SJSA1 (cell line): ENCODE data around the gene INSC. TPM values are rescaled to one million over a fixed set of nuclear protein-coding genes. Genes with fewer than 3 reads are reported as not detected.
A peak's percentile ranks its signal among the peaks of the same experiment; 100 is the strongest.
"Not testable (repeated sequence)": the region's sequence is repeated elsewhere in the genome, so short reads cannot be mapped to it uniquely, and the experiment has no call there.

Experiments
- DNase-seq, 2 experiments: peaks; one replicate each; pipeline ENCODE4 v3.0.0-alpha.2; 2015 to 2020; ENCODE audit warnings: low spot score in 2 of 2, low read depth in 1 of 2
- H3K27ac ChIP-seq: fragments of 250-450 bp; sonication (Bioruptor Pico); 2 replicates; pipeline ENCODE4 v1.5.1; 2020; ENCODE audit warnings: mild to moderate bottlenecking, moderate library complexity
- H3K27me3 ChIP-seq: fragments of 250-450 bp; sonication (Bioruptor Pico); replicated peaks from 2 replicates; pipeline ENCODE4 v1.5.1; 2020; ENCODE audit warnings: mild to moderate bottlenecking, moderate library complexity
- H3K36me3 ChIP-seq: fragments of 250-450 bp; sonication (Bioruptor Pico); 2 replicates; pipeline ENCODE4 v1.5.1; 2020; ENCODE audit warnings: mild to moderate bottlenecking
- H3K4me1 ChIP-seq: fragments of 250-450 bp; sonication (Bioruptor Pico); replicated peaks from 2 replicates; pipeline ENCODE4 v1.6.1; 2021; ENCODE audit warnings: mild to moderate bottlenecking
- H3K4me3 ChIP-seq: fragments of 250-450 bp; sonication (Bioruptor Pico); 2 replicates; pipeline ENCODE4 v1.5.1; 2020; ENCODE audit warnings: mild to moderate bottlenecking
- H3K9me3 ChIP-seq: fragments of 250-450 bp; sonication (Bioruptor Pico); replicated peaks from 2 replicates; pipeline ENCODE4 v1.5.1; 2020; ENCODE audit warnings: mild to moderate bottlenecking
- total RNA-seq: library from RNA; depleted of rRNA; stranded (reverse); fragments of >200 nt; shearing (Covaris generic); gene quantifications from 2 replicates; pipeline ENCODE4 v1.2.3, GENCODE V29; 2014; rRNA removed

INSC gene, protein sequence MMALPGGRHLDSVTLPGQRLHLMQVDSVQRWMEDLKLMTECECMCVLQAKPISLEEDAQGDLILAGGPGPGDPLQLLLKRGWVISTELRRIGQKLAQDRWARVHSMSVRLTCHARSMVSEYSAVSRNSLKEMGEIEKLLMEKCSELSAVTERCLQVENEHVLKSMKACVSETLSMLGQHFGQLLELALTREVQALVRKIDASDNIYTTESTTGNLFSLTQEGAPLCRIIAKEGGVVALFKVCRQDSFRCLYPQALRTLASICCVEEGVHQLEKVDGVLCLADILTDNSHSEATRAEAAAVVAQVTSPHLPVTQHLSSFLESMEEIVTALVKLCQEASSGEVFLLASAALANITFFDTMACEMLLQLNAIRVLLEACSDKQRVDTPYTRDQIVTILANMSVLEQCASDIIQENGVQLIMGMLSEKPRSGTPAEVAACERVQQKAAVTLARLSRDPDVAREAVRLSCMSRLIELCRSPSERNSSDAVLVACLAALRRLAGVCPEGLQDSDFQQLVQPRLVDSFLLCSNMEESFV
- total RNA-seq = 0.26 TPM in 1 of 2 replicates, not detected in the other

DNA sequence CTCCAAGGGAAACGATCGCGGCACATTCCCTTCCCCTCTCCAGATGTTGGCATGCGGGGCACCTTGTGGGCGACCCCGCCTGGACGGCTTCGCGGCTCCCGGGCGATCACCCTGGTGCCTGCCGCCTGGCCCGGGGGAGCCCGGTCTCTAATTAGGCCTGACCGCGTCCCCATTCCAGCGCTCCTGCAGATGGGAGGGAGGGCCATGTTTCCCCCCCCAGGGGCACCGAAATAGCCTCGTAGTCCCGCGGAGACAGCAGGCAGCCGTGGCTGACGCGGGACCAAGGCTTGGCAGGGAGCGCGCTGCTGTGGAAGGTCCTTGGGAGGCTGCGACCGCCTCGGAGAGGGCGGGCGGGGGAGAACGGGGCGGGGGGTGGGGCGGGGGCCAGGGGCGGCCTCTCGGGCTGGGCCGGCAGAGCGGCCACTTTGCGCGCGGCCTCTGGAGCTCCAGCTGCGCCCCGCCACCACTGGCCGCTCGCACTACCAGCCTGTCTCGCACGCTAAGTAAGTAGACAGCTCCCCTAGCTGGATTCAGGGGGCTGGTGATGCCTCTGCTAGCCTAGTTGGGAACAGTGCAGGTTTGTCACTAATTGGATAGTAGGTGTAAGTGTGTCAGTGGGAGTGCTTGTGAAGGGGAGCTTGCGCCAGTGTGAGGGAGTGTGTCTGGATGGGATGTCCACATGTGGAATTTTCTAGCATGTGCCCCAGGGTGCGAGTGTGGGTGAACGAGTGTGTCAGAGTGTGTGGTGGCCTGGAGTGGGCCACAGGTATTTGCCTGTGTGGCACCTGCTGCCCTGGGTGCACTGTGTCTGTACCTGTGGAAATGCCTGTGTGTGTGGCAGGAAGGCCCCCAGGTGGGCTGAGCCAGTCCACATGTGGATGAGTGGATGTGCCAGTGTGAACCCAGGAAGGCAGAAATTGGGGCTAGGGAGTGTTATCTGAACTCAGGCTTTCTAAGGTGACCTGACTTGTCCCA, at the start of gene INSC:
TSS of gene INSC (plus strand) at position 423 of the 975 bp plus-strand sequence. CDS start 34,252 bp downstream, outside the sequence.
- Histone ChIP-seq H3K27me3 (peaks cover 4% of the 10 kb centered on the region; the same call in 1 of the 2 replicates), H3K9me3 (no peaks in the 10 kb centered on the region), H3K27ac (no peak within 1 kb of the TSS), H3K36me3 (no peaks in the 10 kb centered on the region), H3K4me1 (peaks cover 3% of the 10 kb centered on the region; the same call in 1 of the 2 replicates), H3K4me3 (no peak within 1 kb of the TSS)
- DNase-seq = no peak

DNA sequence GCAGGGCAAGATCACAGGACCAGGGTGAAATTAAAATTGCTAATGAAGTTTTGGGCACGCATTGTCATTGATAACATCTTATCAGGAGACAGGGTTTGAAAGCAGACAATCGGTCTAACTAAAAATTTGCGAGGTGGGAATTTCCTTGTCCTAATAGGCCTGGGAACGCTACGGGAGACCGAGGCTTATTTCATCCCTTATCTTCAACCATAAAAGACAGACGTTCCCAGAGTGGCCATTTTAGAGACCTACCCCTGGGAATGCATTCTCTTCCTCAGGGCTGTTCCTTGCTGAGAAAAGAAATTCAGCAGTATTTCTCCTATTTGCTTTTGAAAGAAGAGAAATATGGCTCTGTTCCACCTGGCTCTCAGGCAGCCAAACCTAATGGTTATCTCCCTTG, 45.0 kb upstream of the INSC start:
- not testable (repeated sequence) for H3K4me3 ChIP-seq, H3K9me3 ChIP-seq, DNase-seq, H3K4me1 ChIP-seq, H3K27ac ChIP-seq, H3K36me3 ChIP-seq
- peaks cover 16% of the 10 kb centered on the region for H3K27me3 ChIP-seq

DNA sequence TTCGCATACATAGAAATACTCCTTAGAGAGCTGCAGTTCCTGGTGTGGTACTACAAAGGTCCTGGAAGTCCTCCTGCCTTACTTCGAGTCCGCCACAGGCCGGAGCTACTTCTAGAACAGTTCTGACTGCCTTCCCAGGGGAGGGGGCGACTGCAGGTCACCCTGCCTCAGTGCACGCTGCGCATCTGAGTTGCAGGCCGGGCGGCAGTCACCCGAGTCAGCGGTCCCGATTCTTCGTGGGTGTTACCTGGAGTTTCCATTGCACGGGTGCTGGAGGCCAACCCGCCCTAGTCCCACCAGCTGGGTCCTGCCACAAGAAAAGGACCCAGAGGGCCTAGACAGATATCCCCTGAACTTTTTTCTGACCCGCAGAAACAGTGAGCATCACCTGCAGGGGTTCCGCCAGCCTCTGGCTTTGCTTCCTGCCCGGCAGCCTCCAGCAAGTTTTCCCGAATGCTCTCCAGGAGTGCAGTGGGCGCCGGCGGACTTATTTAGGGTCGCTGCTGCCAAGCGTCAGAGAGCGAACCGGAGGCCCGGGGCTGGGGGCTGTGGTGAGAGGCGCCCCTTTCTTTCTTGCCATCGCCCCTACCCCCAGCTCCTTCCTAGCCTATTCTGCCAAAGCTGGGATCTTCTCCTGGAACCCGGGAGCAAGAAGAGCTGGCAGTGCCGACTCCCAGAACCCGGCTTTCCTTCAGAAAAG, 43.0 kb upstream of the INSC start:
- Histone ChIP-seq H3K4me1 (0 out of 2 replicates have a peak, but pooled peaks cover 5% of the 10 kb centered on the region), H3K9me3 (0 out of 2 replicates have a peak, but pooled peaks cover 4% of the 10 kb centered on the region), H3K27ac (no peak overlapping the region), H3K4me3 (no peak overlapping the region), H3K36me3 (no peaks in the 10 kb centered on the region), H3K27me3 (peaks cover 22% of the 10 kb centered on the region)
- no peak for DNase-seq

DNA sequence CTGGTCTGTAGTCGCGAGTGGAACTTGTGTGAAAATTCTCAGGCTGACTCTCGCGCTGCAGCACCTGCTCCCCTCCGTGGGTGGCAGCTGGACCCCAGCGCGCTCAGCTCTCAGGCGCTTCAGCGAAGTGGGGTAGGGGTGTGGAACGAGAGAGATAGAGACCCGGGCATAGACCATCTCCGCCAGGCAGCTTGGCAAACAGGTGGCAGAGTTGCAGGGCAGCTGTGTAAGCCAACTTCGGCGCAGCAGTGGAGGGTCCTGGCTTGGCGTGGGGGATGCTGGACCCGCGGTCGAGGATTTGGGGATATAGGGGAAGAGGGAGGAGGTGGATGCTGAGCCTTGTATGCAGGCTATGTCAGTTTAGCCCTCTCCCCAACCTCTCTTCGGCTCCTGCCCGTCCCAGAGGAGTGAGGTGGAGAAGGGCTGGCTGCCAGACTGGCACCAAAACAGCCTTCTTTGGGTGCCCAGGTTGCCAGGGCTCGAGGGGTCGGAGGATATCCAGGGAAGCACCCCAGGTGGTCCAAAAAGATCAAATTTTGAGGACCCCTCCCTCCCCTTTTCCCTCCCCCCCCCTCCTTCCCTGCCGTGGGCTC, 42.1 kb upstream of the INSC start:
- 0 out of 2 replicates have a peak, but pooled peaks cover 4% of the 10 kb centered on the region for H3K9me3 ChIP-seq
- DNase-seq = no peak
- no peak overlapping the region for H3K27ac ChIP-seq
- 0 out of 2 replicates have a peak, but pooled peaks cover 5% of the 10 kb centered on the region for H3K4me1 ChIP-seq
- peaks cover 22% of the 10 kb centered on the region for H3K27me3 ChIP-seq
- no peak overlapping the region for H3K4me3 ChIP-seq
- H3K36me3 ChIP-seq = no peaks in the 10 kb centered on the region

DNA sequence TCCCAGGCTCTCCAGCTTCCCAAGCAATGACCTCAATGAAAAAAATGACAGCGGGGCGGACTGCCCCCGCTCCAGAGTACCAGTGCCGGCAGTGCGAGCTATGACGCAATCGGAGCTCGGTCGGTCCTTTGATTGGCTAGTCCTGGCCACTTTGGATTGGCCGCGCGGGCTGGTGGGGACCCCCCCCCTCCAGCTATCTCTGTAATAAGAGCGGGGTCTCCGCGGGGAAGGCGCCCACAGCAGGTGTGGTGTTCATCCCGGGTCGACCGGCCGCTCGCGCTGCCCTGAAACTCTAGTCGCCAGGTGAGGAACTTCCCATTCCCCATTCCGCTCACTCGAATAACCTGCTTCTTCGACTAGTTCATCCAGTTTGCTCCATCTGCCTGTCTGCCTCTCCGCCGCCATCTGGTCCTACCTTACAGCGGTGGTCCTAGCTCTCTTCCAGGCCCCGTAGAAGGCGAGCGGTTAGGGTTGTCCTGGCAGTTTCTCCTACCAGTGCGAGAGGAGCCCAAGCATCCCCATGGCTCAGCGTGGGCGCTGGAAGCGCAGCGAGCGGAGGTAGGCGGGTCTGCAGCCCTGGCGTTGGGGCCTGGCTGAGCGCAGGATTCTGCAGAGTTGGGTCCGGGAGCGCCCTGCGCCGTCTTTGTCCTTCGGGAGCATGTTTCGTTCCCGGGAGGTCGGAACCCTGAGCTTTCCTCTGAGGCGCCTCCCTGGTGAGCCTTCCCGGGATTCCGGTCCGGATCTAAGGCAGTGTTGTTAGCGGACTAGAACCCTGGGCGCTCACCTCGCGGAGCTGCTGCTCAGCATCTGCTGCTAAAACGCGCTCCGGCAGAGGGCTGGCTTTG, 41.1 kb upstream of the INSC start, which contains the start of gene CALCB:
TSS of gene CALCB (plus strand) at position 233 of the 845 bp plus-strand sequence. CDS start 1,126 bp downstream, outside the sequence.
- H3K4me1 ChIP-seq = 0 out of 2 replicates have a peak, but pooled peaks cover 5% of the 10 kb centered on the region
- H3K27ac ChIP-seq = no peak within 1 kb of the TSS
- H3K36me3 ChIP-seq = no peaks in the 10 kb centered on the region
- peaks cover 22% of the 10 kb centered on the region for H3K27me3 ChIP-seq
- no peak within 1 kb of the TSS for H3K4me3 ChIP-seq
- 0 out of 2 replicates have a peak, but pooled peaks cover 4% of the 10 kb centered on the region for H3K9me3 ChIP-seq
- DNase-seq = no peak

DNA sequence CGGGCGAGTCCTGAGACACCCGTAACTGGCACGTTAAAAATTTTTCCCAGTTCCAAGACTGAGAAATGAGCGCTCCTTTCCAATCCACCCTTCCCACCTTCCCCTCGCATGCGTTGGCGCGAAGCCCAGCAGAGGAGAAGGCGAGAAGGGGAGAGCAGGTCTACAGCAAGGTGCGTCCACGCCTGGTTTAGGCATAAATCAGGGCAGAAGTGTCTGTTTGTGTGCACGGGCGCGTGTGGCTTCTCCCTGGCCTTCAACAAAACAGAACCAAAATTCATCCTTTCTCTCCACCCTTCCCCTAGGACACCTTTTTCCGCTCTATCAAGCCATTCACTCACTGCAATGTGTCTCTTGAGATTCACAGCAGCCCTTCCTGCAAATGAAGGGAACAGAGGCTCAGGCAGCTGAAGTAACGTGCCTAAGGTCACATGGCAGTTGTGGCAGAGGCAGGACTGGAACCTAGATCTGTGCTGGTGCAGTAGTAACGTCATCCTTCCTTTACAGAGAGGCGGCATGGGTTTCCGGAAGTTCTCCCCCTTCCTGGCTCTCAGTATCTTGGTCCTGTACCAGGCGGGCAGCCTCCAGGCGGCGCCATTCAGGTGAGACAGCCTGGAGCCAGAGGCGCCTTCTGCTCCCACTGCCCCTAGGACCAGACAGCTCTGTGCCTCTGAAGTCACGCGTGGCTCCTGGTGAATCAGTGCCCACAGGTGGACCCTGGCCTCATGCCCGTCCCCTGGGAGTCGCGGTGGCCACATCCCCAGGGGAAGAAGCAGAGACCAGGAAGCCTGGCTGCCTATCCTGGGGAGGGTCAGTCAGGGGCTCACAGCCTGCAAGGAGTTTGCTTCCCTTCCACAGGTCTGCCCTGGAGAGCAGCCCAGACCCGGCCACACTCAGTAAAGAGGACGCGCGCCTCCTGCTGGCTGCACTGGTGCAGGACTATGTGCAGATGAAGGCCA, 40.2 kb upstream of the INSC start:
- 0 out of 2 replicates have a peak, but pooled peaks cover 4% of the 10 kb centered on the region for H3K9me3 ChIP-seq
- H3K27ac ChIP-seq = no peak overlapping the region
- peak; percentile 57 to 80 for DNase-seq
- H3K27me3 ChIP-seq = peaks cover 22% of the 10 kb centered on the region
- H3K4me3 ChIP-seq = no peak overlapping the region
- no peaks in the 10 kb centered on the region for H3K36me3 ChIP-seq
- 0 out of 2 replicates have a peak, but pooled peaks cover 5% of the 10 kb centered on the region for H3K4me1 ChIP-seq

DNA sequence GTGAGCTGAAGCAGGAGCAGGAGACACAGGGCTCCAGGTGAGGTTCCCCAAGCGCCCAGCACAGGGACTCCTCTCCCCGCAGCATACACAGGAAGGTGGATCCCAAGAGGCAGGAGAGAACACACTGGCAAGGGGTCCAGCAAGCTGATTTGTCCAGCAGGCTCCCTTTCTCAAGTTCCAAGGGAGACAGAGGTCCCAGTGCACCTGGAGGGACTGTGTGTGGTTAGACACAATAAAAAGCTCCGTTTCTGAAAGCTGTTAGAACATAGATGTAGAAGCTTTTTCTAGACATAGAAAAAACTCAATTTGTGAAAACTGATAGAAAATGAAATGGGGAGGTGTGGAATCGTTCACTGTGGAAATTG, 39.6 kb upstream of the INSC start:
- Histone ChIP-seq H3K9me3 (0 out of 2 replicates have a peak, but pooled peaks cover 4% of the 10 kb centered on the region), H3K36me3 (no peaks in the 10 kb centered on the region), H3K4me1 (0 out of 2 replicates have a peak, but pooled peaks cover 5% of the 10 kb centered on the region), H3K27me3 (peaks cover 22% of the 10 kb centered on the region), H3K4me3 (no peak overlapping the region), H3K27ac (no peak overlapping the region)
- no peak for DNase-seq

DNA sequence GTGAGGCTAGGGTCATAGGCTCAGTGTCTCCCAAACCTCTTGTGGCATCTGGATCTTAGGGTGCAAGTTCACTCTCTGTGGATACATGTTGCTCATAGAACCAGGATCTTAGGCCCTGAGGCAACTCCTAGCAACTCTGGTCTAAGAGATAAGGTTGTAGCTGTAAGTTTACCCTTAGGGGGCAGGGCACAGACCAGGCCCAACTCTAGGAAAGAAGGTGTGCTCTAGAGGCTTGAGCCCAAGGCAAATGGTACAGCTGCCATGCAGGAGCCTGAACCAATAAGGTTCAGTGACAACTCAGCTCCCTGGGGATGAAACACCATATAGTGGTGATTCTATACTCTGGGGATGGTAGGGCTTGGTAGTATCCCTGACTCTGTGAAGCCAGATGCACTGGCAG, 23.5 kb upstream of the INSC start:
- H3K9me3 ChIP-seq = 0 out of 2 replicates have a peak, but pooled peaks cover 3% of the 10 kb centered on the region
- no peaks in the 10 kb centered on the region for H3K27me3 ChIP-seq
- no peak overlapping the region for H3K27ac ChIP-seq
- no peaks in the 10 kb centered on the region for H3K36me3 ChIP-seq
- no peaks in the 10 kb centered on the region for H3K4me1 ChIP-seq
- no peak for DNase-seq
- no peak overlapping the region for H3K4me3 ChIP-seq

DNA sequence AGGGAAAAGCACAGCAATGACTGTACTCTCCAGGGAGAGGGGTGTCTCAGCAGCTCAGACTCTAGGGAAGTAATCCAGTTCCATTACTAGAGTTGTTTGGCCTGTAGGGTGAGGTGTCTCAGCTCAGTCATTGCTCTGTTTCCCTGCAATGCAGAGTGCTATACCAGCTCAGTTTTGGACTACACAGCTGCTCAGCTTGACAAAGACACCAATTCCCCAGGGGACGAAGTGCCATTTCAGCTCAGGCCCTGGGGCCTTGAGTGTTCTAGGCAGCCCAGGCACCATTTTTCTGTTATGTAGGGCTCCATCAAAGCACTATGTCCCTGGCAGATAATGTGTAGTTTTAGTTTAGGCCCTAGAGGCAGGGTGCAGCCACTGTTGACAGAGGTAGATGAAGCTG, 23.1 kb upstream of the INSC start:
- DNase-seq = no peak
- Histone ChIP-seq H3K4me3 (no peak overlapping the region), H3K27ac (no peak overlapping the region), H3K27me3 (no peaks in the 10 kb centered on the region), H3K9me3 (0 out of 2 replicates have a peak, but pooled peaks cover 3% of the 10 kb centered on the region), H3K36me3 (no peaks in the 10 kb centered on the region), H3K4me1 (no peaks in the 10 kb centered on the region)

DNA sequence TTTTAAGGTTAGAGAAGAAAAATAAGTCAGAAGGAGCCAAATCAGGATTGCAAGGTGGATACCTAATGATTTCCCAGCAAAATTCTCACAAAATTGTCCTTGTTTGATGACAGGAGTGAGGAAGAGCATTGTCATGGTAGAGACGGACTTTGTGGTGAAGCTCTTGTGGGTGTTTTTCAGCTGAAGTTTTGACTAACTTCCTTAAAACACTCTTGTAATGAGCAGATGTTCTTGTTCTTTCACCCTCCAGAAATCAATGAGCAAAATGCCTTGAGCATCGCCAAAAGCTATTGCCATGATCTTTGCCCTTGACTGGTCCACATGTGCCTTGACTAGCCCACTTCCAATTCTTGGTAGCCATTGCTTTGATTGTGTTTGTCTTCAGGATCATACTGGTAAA, 21.3 kb upstream of the INSC start:
- Histone ChIP-seq H3K27me3 (peaks cover 5% of the 10 kb centered on the region; the same call in 1 of the 2 replicates), H3K27ac (no peak overlapping the region), H3K4me1 (no peaks in the 10 kb centered on the region), H3K4me3 (no peak overlapping the region), H3K36me3 (no peaks in the 10 kb centered on the region), H3K9me3 (no peaks in the 10 kb centered on the region; the same call in 1 of the 2 replicates)
- no peak for DNase-seq

DNA sequence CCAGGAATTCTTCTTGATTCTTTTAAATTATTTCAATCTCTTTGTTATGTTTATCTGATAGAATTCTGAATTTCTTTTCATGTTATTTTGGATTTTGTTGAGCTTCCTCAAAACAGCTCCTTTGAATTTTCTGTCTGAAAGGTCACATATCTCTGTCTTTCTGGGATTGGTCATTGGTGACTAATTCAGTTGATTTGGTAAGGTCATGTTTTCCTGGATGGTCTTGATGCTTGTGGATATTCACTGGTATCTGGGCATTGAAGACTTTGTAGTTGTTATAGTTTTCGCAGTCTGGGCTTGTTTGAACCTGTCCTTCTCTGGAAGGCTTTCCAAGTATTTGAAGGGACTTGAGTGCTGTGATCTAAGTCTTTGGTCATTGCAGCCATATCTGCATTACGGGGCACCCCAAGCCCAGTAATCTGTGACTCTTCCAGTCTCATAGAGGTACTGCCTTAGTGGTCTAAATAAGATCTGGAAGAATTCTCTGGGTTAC, 18.9 kb upstream of the INSC start:
- DNase-seq = no peak
- H3K9me3 ChIP-seq = no peaks in the 10 kb centered on the region; the same call in 1 of the 2 replicates
- no peaks in the 10 kb centered on the region for H3K4me1 ChIP-seq
- H3K27ac ChIP-seq = no peak overlapping the region
- no peak overlapping the region for H3K4me3 ChIP-seq
- no peaks in the 10 kb centered on the region for H3K36me3 ChIP-seq
- peaks cover 8% of the 10 kb centered on the region; the same call in 1 of the 2 replicates for H3K27me3 ChIP-seq
